Fibroblast of pulmonary artery (primary cell): ENCODE data around the gene SUGT1.
"Not testable (repeated sequence)": the region's sequence is repeated elsewhere in the genome, so short reads cannot be mapped to it uniquely, and the experiment has no call there.

Experiments
- DNase-seq: peaks from one replicate; pipeline ENCODE4 v3.0.0-alpha.2; 2010; ENCODE audit warnings: low read depth
- H3K4me3 ChIP-seq: replicated peaks from 2 replicates; pipeline ENCODE4 v1.5.1; 2011; ENCODE audit warnings: low read depth, mild to moderate bottlenecking, control low read depth, low read length, moderate library complexity
- CTCF ChIP-seq: IDR thresholded peaks from 2 replicates; pipeline ENCODE4 v1.5.1; 2011; ENCODE audit warnings: mild to moderate bottlenecking, control low read depth, low read length, inconsistent platforms; ENCODE audit errors: missing control alignments

SUGT1 gene

GRCh38 chr13:52673465-52673864, 20.8 kb downstream of the SUGT1 start:
- no peak for DNase-seq
- no peak overlapping the region for H3K4me3 ChIP-seq
- no peak for TF ChIP-seq CTCF

DNA sequence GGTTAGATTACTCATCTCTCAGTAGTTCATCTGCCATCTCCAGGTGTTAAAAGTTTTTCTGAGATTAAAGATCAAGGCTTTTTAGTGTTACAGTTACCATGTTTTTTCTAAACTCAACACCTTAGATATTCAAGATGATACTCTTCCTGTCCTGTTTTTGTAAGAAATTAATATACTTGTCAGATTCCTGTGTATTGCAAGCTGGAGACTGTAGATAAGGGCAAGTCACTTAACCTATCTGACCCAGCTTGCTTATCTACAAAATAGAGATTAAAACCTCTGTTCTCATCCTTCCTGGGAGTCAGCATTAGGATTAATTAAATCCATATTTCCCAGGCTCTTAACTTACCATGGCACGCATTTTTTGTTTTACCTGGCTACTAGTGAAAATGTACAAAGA, 25.2 kb downstream of the SUGT1 start:
- no peak for DNase-seq
- no peak for TF ChIP-seq CTCF
- no peak overlapping the region for H3K4me3 ChIP-seq

GRCh38 chr13:52685806-52686205, 33.2 kb downstream of the SUGT1 start:
- not testable (repeated sequence) for DNase-seq

GRCh38 chr13:52686376-52686775, 33.7 kb downstream of the SUGT1 start:
- TF ChIP-seq CTCF, result no peak
- H3K4me3 ChIP-seq, result no peak overlapping the region
- DNase-seq, result no peak

More at GRCh38 chr13:52685806-52686205, 33.2 kb downstream of the SUGT1 start:
- not testable (repeated sequence) for H3K4me3 ChIP-seq

DNA sequence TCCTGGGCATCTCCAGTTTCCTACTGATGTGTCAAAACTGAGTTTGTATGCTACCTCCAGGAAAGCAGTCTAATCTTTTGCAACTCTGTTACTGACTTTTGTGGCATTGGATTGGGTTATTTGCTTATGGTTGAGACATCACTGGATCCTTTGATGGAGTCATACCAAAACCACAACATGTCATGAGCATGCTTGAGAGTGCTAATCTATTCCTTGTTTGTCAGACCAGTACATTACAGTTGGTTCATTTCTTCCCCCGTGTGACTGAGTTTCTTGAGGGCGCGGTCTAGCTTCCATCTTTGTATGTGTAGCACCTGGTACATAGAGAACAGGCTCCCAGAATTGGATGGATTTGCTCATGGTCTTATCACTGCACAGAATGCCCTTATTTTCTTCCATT, 43.2 kb downstream of the SUGT1 start:
- DNase-seq, result peak; percentile 42
- no peak for TF ChIP-seq CTCF
- no peak overlapping the region for H3K4me3 ChIP-seq

DNA sequence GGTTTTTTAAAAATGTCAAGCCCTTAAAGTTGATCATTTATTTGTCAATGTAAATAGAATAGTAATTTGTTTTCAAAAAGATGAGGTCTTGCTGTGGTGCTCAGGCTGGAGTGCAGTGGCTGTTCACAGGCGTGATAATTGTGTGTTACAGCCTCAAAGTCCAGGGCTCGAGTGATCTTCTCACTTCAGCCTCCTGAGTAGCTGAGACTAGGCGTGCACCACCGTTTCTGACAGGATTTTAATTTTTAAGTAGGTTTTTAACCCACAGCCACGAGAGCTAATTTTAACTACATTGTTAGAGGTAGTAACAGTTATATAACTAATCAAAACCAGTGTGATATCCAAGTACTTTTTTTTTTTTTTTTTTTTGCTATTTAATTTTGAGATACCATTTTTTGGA, 43.9 kb downstream of the SUGT1 start:
- TF ChIP-seq CTCF, result no peak
- H3K4me3 ChIP-seq, result no peak overlapping the region
- DNase-seq, result no peak

DNA sequence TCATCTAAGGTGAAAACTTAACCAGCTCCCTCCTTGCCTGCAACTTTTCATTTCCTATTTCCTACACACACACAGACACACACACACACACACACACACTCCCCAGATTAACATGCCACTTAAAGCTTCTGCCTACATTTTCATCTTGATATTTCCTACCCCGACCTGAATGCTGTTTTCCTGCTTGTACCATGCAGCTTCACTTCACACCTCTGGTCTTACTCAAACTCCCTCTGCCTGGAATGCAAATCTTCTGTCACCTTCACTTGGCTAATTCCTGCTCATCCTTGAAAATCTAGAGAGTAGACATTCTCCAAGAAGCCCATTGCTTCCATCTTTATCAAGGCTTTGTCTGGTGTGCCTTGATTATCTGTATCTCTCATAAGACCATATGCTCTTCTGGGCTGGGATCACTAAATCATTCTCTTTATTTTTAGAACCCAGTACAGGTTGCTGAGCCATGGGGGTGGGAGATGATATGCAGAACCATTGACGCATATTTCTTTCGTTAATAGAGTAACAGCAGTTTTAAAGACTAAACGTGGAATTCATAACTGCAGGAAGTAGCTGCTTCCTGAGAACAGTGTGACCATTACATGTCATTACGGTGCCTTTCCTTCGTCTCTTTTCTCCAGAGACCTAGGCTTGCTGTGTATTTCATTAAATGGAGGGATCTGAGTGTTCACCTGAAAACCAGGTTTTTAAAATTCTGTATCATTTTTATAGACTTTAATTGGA, 49.3 kb downstream of the SUGT1 start:
- no peak for TF ChIP-seq CTCF
- H3K4me3 ChIP-seq, result no peak overlapping the region
- no peak for DNase-seq
